A673 (cell line): ENCODE data around the gene CC2D1A. TPM values are rescaled to one million over a fixed set of nuclear protein-coding genes. Genes with fewer than 3 reads are reported as not detected.

Source experiments
- BruUV-seq: library from RNA; stranded (reverse); fragments of 400-500 nt; replicated peaks from 2 replicates; lab custom pipeline; 2021; lab: Mats Ljungman, UMichigan
- CTCF ChIA-PET: fragments of 300-600 bp; sonication (Branson Sonifier 250); formaldehyde crosslinking; loops from one replicate; lab custom pipeline; 2022; ENCODE audit warnings: antibody characterized with exemption; lab: Charles Lee
- POLR2A ChIA-PET: fragments of 300-600 bp; sonication (Branson Sonifier 250); formaldehyde crosslinking; loops from one replicate; lab custom pipeline; 2022; ENCODE audit warnings: antibody characterized with exemption; ENCODE audit not compliant: low non-redundant PET; lab: Charles Lee
- DNase-seq: peaks from one replicate; pipeline ENCODE4 v3.0.0-alpha.2; 2015; ENCODE audit warnings: low spot score
- H3K27ac ChIP-seq: fragments of 200-600 bp; sonication (generic); 2 replicates; pipeline ENCODE4 v1.5.1; 2016; ENCODE audit warnings: mixed run types, low read depth, mild to moderate bottlenecking, mixed read lengths, antibody characterized with exemption, low read length; ENCODE audit not compliant: poor library complexity, severe bottlenecking
- H3K27me3 ChIP-seq: fragments of 200-600 bp; sonication (generic); replicated peaks from 2 replicates; pipeline ENCODE4 v1.6.1; 2017; ENCODE audit warnings: mixed run types, low read depth, mild to moderate bottlenecking, mixed read lengths, antibody characterized with exemption, low read length; ENCODE audit not compliant: insufficient read depth, poor library complexity
- H3K36me3 ChIP-seq: fragments of 200-600 bp; sonication (generic); 2 replicates; pipeline ENCODE4 v1.6.1; 2016; ENCODE audit warnings: mixed run types, mild to moderate bottlenecking, mixed read lengths, antibody characterized with exemption, low read length; ENCODE audit not compliant: insufficient read depth, poor library complexity, severe bottlenecking
- H3K4me1 ChIP-seq: fragments of 200-600 bp; sonication (generic); 2 replicates; pipeline ENCODE4 v1.6.1; 2017; ENCODE audit warnings: mixed run types, mild to moderate bottlenecking, mixed read lengths, antibody characterized with exemption, low read length; ENCODE audit not compliant: insufficient read depth, poor library complexity, severe bottlenecking
- H3K4me3 ChIP-seq: fragments of 200-600 bp; sonication (generic); 2 replicates; pipeline ENCODE4 v1.5.1; 2016; ENCODE audit warnings: low read depth, mixed run types, mild to moderate bottlenecking, mixed read lengths, low read length; ENCODE audit not compliant: poor library complexity, severe bottlenecking
- H3K9me3 ChIP-seq: fragments of 200-600 bp; sonication (generic); 2 replicates; pipeline ENCODE4 v1.6.1; 2016; ENCODE audit warnings: mixed run types, low read depth, mild to moderate bottlenecking, mixed read lengths, antibody characterized with exemption, low read length; ENCODE audit not compliant: poor library complexity, severe bottlenecking
- CTCF ChIP-seq: fragments of 300-800, 200-600 bp; sonication (generic); conservative IDR thresholded peaks from 2 replicates; pipeline ENCODE4 v1.5.1; 2017; ENCODE audit warnings: low read depth, mild to moderate bottlenecking, antibody characterized with exemption, low read length, moderate library complexity, mixed read lengths
- EZH2 ChIP-seq: fragments of 200-600 bp; sonication (generic); IDR thresholded peaks from 2 replicates; pipeline ENCODE4 v1.6.1; 2017; ENCODE audit warnings: borderline replicate concordance, low read depth, mild to moderate bottlenecking, mixed read lengths, antibody characterized with exemption, low read length; ENCODE audit not compliant: poor library complexity, severe bottlenecking
- intact Hi-C: fragments of 100-400 bp; cut with micrococcal nuclease; formaldehyde crosslinking; loops from one replicate; pipeline ENCODE4 v1.10.0; 2022; ENCODE audit not compliant: unreplicated experiment
- total RNA-seq: library from RNA; stranded (reverse); gene quantifications from 2 replicates; pipeline ENCODE4 v1.2.3, GENCODE V29; 2021

CC2D1A gene
- total RNA-seq, 1 experiment from 2014 or later = 38.6 TPM

GRCh38 chr19:13956365-13956744, 50.4 kb downstream of the CC2D1A start:
- DNase-seq = no peak
- BruUV-seq = no TSS peak
- TF ChIP-seq CTCF = no peak
- no peak for TF ChIP-seq EZH2
- POLR2A ChIA-PET = no interaction called here
- CTCF ChIA-PET = no interaction called here
- Histone ChIP-seq H3K36me3 (peaks cover 44% of the 10 kb centered on the region), H3K4me3 (no peak overlapping the region), H3K27me3 (no peaks in the 10 kb centered on the region), H3K9me3 (no peaks in the 10 kb centered on the region), H3K27ac (no peak overlapping the region), H3K4me1 (peaks cover 14% of the 10 kb centered on the region)
- intact Hi-C loops = no loop called here

GRCh38 chr19:13957051-13957450, 51.0 kb downstream of the CC2D1A start:
- ChIA-PET CTCF (no interaction called here), POLR2A (no interaction called here)
- intact Hi-C loops = no loop called here
- Histone ChIP-seq H3K27me3 (no peaks in the 10 kb centered on the region), H3K36me3 (peaks cover 50% of the 10 kb centered on the region), H3K4me3 (no peak overlapping the region), H3K9me3 (no peaks in the 10 kb centered on the region), H3K4me1 (peaks cover 9% of the 10 kb centered on the region), H3K27ac (no peak overlapping the region)
- TF ChIP-seq EZH2 = no peak
- no peak for TF ChIP-seq CTCF
- DNase-seq = no peak
- no TSS peak for BruUV-seq

- no peaks in the 10 kb centered on the region for H3K9me3 ChIP-seq
- CTCF ChIA-PET = no interaction called here
- H3K27ac ChIP-seq = no peak overlapping the region
- H3K36me3 ChIP-seq = peaks cover 53% of the 10 kb centered on the region
- TF ChIP-seq CTCF (no peak), EZH2 (no peak)
- peaks cover 9% of the 10 kb centered on the region for H3K4me1 ChIP-seq
- intact Hi-C loops = no loop called here
- no peaks in the 10 kb centered on the region for H3K27me3 ChIP-seq
- DNase-seq = no peak
- no TSS peak for BruUV-seq
- H3K4me3 ChIP-seq = no peak overlapping the region
- POLR2A ChIA-PET = no interaction called here
These were observed 52.0 kb downstream of the CC2D1A start for GRCh38 chr19:13958043-13958442.
